ENCODE data around the gene CEP68.

Gene CEP68

DNA sequence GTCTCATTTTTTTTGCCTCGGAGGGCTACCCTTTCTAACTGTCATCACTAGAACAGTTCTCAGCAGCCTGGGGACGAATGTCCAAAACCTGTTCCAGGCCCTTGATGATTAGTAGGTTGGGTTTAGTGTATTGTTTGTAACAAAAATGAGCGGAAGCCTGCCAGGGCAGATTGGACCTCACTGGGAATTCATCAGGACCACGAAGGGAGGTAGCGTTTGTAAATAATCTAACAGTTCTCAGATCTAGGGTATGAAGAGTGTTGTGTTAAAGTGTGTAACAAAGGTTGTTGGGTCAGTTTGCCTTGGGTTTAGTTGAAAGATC is 799 bp downstream of the CEP68 start:
- no peak for DNase-seq (ENCODE audit: low read depth)

DNA sequence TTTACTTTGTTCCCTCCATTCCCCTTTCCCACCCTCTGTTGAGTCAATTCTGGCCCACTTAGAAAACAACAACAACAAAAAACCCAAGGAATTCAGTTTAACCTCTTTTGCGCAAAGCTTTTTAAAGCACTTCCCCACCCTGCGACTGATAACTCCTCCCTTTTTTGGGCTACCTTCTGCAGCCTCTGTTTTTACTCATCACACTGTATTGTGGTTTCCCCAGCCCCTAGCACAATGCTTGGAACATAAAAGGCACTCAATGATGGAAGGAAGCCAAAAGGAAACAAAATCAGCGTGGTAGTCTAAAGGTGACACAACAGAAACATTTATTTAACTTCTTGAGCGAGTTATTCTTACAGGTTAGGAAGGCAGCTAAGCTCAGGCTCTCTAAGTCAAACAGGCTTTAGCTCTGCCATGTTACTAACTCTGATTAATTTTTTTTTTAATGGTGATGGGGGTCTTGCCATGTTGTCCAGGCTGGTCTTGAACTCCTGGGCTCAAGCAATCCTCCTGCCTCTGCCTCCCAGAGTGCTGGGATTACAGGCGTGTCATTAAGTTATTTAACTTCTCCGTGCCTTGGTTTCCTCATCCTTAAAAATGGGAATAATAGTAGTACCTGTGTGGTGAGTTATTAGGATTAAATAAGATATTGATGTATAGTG is 1.3 kb downstream of the CEP68 start:
- DNase-seq (ENCODE audit: low read depth) = peak; percentile 37

DNA sequence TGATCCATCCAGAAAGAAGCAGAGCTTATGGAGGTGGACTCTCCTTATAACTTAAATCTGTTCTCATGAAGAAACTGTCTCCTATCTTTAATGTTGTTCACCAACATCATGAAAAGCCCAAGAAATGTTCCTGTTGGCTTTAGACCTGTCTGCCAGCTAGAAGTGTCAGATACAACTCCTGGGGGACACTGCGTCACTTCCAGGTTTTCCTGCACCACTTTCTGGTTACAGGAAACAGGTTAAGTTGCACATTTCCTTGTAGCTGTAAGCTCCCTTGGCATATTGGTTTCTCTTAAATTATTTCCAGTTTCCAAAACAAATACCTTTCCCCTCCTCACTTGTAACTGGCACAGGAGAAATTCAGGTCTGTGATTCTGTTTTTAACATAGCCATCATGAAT is 2.9 kb downstream of the CEP68 start:
- DNase-seq (ENCODE audit: low read depth) = no peak

DNA sequence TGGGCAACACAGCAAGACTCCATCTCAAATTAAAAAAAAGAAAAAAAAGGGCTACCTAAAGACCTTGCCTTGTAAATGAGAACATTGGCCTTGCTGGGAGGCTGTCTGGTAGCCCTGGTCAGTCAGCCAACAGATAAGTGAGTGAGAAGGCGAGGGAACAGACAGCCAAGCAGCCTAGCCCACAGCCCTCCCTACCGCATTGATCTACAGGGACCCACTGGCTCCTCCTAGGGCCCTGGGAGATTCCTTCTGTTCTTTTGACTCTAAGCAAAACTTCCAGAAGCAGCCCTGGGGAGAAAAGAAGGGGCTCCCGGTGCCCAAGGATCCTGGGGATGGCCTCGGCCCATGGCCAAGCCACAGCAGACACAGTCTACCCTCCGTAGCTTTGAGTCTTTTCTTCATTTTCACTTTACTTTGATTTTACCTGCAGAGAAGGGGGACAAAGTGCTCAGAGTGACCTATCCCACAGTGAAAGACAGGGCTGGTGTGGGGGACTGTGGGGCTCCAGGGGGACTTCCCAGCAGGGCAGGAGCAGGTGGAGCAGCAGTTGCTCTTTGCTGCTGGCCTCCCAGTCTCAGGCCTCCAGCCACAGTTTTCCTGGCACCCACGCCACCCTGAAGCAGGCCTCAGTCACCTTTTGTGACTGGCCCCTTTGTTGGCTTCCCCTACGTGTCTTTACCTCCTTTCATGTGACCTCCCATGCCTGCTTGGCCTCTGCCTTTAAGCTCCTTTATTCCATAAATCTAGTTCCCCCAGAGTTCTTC is 5.1 kb downstream of the CEP68 start:
- DNase-seq (ENCODE audit: low read depth) = no peak

DNA sequence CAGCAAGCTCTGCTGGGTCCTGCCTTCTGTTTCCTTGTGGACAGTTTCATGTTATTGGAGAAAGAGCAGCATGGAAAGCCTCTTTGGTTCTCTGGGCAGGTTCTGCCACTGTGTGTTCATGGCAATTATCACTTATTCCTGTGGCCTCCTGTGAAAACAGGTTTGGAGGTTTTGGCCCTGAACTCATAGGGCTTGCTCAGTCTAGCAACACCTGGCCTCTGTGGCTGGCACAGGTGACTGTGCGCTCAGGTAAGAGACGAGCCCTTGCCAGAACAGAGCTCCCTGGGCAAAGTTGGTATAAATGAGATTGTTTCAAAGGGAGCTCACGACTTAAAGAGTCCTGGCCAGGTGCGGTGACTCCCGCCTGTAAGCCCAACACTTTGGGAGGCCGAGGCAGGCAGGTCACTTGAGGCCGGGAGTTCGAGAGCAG is 5.7 kb downstream of the CEP68 start:
- no peak for DNase-seq (ENCODE audit: low read depth)

DNA sequence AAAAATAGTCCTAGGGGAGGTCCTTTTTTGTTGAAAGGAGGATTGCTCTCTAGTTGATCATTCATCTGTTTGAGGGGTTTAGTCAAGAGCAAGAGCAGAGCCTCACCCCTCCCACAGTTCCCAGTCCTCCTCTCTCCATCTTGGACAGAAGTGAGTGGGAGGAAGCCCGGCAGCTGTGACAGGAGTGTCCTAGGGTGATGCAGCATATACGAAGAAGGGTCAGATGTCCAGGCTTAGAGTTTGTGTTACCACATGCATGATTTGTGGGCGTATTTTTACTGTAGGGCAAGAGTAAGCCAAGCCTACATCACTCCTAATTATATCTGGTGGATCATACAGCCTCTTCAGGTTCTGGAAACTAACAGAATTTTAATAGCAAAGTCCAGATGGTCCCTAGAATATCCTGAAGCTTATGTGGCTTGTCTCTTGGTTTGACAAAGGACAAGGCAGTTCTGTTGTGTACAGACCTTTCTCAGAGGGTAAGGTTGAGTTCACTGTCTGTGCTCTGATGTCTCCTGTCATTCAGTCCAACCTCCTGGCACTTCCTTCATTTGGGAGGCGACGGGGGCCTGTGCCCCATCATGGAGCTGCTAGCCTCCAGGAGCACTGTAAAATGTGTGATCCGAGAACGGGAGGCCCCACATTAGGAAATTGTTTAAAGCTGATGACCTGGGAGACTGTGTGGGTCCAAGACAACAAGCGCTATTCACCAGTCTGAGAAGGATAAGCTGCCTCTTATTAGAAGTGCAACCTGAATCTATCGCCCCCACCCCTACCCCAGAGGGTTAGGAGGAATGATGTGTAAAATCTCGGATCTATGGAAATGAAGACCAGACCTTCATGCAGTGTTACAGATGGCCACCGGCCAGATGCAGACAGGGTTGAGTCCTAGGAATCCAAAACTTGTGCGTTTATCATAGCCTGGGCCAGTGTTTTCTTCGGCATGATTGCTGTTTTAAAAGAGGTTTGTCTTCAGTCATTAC is 6.9 kb downstream of the CEP68 start:
- DNase-seq (ENCODE audit: low read depth) = no peak

DNA sequence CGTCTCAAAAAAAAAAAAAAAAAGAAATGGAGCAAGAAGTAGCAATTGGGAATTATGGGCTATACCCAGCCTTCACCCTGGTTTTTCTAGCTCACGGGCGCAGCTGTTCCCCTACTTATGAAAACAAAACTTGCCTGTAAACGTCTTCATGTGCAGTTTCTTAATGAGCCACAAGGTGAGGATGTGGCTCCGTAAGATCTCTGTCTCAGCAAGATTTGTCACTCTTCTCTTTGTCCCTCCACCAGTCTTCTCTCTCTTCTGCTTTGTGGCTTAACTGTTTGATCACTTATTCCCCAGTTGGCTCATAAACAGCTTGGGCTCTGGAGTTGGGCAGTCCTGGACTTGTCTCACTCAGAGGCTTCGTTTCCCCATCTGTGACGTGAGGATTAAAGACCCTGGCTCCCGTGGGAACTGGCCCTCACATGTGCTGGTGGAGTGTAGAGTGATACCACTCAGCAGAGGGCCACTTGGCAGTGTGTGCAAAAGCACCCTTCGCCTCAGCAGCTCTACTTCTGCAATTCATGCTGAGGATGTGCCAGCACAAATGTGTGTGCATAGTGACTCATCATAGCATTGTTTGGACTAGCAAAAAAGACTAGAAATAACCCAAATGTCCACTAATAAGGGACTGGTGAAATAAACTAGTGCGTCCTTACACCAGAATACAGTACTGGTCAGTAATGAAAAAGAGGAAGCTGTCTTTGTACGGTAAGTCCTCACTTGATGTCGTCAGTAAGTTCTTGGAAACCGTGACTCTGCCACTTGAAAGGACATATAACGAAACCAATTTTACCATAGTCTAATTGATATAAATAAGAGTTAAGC is 8.7 kb downstream of the CEP68 start:
- no peak for DNase-seq (ENCODE audit: low read depth)

DNA sequence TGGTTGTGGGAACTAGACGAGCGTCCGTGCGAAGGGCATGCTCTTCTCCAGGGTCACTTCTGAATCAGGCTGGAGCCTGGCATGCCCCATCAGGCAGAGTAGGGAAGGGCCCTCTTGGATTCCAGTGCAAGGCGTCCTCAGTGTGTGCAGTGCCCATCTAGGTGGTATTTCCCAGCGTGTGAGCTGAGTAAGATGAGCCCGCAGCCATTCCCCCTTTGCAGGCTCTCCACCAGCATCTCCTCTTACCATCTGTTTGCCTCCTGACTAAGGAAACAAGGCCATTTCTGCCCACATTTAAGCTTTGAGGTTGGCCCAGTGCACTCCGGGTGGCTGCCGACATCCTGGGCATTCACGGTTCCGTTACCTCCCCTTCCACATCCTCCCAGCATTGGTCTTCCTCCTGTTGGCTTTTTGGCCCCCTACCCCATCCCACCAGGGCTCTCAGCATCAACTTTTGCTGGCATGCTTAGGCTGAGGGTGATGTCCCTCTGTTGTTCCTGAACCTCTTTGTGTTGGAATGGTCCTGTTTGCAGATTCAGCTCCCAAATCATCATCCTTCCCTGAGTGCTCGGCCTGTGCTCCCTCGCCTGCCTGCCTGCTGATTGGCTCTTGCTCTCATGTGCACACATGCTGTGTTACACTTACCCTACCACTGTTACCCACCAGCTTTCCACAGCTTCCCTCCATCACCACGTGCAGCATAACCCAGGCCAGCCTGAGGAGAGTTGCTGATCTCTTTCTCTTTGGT is 11.8 kb downstream of the CEP68 start:
- no peak for DNase-seq (ENCODE audit: low read depth)

DNA sequence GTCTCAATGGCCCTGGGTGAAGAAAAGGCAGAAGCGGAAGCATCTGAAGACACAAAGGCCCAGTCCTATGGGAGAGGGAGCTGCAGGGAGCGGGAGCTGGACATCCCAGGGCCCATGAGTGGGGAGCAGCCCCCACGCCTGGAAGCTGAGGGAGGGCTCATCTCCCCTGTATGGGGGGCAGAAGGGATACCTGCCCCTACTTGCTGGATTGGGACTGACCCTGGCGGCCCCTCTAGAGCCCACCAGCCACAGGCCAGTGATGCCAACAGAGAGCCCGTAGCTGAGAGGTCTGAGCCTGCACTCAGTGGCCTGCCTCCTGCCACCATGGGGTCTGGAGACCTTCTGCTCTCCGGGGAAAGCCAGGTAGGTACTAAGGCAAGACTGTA is 13.2 kb downstream of the CEP68 start:
- no peak for DNase-seq (ENCODE audit: low read depth)

DNA sequence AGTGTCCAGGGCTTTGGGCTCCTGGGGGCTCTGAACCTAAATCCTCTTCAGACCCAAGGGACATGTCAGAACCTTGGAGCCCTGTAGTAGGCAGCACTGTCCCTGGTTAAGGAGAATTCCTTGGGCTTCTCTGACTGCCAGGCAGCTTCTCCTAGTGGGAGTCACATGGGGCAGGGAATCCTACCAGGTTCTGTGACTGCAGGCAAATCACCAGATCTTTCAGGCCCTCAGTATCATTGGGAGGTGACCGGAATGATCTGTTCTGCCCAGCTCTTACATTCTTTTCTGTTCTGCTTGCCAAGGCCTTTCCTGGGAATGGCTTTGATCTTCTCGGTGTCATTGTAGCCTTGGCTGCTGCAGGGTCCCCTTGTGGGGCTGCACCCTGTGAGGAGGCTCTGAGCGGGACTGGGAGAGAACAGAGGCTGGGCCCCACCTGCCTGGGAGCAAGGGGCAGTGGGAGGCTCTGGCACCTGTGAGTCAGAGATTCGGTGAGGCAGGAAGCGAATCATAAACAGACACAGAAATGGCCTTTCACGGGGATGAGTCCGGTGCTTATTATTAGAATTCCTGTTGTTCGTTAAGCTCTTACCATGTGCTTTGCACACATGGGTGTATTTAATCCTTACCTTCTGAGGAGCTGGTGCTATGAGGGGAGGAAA is 14.1 kb downstream of the CEP68 start:
- no peak for DNase-seq (ENCODE audit: low read depth)

DNA sequence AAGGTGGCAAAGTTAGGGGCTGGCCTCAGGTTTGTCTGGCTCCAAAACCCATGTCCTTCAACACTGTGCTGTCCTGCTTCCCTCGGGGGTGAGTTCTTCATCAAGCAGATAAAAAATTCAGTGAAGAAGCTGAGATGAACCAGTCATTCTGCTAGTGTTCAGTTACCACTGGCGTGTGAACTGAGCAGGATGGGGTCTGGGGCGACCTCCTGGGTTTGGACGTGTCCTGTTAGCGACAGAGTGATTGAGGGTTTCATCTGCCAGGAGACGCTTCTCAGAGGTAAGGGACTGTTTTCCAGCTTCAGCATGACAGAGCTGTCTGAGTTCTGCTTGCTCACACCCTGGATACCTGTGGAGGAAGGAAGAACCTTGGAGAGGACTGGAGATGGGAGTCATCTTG is 14.6 kb downstream of the CEP68 start:
- no peak for DNase-seq (ENCODE audit: low read depth)

DNA sequence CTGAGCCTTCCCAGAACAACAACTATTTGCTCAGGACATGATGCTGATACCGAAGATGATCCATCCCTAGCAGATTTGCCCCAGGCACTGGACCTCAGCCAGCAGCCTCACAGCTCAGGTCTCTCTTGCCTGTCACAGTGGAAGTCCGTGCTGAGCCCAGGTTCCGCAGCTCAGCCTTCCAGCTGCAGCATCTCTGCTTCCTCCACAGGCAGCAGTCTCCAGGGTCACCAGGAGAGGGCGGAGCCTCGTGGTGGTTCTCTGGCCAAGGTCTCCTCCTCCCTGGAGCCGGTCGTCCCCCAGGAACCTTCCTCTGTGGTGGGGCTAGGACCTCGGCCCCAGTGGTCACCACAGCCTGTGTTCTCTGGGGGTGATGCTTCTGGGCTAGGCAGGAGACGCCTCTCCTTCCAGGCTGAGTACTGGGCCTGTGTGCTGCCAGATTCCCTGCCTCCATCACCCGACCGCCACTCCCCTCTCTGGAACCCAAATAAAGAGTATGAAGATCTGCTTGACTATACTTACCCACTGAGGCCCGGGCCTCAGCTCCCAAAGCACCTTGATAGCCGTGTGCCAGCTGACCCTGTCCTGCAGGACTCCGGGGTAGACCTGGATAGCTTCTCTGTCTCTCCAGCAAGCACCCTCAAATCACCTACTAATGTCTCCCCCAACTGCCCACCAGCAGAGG is 15.4 kb downstream of the CEP68 start:
- DNase-seq (ENCODE audit: low read depth) = no peak

DNA sequence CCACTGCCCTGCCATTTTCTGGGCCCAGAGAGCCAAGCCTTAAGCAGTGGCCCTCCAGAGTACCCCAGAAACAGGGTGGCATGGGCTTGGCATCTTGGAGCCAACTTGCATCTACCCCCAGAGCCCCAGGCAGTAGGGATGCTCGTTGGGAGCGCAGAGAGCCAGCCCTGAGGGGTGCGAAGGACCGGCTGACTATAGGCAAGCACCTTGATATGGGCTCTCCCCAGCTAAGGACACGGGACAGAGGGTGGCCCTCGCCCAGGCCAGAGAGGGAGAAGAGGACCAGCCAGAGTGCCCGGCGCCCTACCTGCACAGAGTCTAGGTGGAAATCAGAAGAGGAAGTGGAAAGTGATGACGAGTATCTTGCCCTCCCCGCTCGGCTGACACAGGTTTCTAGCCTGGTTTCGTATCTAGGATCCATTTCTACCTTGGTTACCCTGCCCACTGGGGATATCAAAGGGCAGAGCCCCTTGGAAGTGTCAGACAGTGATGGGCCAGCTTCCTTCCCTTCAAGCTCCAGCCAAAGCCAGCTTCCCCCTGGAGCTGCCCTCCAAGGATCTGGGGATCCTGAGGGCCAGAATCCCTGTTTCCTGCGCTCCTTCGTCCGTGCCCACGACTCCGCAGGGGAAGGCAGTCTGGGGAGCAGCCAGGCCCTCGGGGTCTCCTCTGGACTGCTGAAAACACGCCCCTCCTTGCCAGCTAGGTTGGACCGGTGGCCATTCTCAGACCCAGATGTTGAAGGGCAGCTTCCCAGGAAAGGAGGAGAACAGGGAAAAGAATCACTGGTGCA is 16.2 kb downstream of the CEP68 start:
- DNase-seq (ENCODE audit: low read depth) = no peak

DNA sequence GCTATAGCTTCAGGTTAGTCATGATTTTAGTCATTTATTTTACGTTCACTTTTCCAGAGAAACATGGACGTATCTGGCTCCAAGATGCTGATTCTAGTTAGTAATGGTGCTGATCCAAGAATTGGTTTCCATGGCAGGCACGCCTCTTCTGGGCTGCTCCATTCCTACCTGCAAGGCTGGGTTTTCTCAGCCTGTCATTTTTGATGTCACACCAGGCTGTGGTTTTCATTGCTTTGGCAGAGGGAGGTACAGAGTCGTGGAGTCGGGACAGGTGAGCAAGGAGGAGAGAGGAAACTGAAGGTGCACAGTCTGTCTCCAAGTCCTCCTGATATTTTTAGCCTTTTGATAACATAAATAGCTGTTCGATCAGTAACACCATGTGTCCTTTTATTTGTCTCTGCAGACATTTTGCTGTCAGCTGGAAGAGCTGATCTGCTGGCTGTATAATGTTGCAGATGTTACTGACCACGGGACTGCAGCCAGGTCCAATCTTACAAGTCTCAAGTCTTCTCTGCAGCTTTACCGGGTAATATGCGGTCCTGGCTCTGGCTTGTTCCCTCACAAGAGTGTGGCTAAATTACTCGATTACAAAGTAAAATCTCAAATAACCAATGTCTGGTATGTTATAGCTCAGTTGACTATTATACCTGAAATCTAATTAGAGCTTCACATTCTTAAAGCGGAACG is 17.8 kb downstream of the CEP68 start:
- no peak for DNase-seq (ENCODE audit: low read depth)

DNA sequence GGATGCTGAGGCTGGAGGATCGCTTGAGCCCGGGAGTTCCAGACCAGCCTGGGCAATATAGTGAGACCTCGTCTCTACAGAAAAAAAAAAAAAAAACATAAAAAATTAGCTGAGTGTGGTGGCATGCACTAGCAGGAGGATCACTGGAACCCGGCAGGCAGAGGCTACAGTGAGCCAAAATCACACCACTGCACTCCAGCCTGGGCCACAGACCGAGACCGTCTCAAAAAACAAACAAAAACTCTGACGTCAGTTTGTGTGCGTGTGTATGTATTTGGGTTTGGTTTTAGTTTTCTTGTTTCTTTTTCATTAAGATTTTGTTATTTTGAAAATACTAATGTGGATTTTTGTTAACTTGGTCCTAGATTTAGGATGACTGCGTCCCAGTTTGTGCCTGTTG is 19.0 kb downstream of the CEP68 start:
- DNase-seq (ENCODE audit: low read depth) = no peak

DNA sequence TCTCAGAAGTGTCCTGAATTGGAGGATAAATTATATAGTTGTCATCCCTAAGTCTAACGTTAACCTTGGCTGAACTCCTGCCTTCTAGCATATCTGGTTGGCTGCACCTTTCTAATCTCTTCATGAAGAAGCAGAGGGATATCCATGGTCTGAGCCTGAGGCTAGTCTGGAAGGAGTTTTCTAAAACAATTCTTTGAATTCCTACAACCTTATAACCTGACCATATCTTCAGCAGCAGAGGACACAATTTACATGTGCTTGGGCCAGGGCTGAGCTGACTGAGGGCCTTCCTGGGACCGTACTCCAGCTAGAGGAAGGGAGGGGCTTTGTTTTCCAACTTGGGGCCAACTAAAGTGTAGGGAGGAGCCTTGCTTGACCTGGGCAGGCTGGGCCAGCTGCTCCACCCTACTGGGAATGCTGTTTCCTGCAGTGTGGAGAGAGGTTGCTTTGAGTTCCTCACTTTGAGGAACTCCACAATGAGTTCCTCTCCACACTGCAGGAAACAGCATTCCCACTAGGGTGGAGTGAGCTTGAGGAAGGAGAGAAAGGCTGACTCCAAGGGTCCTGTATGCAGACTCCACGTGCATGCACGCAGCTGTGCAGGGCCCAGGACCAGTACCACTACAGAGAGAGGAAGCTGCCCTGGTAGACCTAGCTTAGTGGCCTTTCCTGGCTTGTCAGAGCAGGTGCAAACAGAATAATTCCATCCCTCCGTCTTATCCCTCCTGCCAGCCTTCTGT is 19.6 kb downstream of the CEP68 start:
- DNase-seq (ENCODE audit: low read depth) = no peak

DNA sequence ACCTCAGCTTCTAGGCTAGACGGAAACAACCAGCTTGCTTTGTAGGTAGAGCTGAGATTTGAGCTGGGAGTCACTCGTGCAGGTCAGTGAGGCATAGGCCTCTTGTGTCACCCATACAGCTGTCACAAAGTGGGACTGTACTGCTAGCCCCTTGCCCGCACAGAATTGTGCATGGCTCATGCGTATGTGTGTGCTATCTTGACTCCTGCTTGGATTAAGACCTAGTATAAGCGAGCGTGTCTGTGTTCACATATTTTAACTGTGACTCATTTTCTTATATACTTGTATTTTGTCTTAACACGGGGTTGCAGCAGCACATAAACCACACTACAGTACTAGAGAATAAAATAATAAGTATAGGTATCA is 20.1 kb downstream of the CEP68 start:
- DNase-seq (ENCODE audit: low read depth) = no peak

DNA sequence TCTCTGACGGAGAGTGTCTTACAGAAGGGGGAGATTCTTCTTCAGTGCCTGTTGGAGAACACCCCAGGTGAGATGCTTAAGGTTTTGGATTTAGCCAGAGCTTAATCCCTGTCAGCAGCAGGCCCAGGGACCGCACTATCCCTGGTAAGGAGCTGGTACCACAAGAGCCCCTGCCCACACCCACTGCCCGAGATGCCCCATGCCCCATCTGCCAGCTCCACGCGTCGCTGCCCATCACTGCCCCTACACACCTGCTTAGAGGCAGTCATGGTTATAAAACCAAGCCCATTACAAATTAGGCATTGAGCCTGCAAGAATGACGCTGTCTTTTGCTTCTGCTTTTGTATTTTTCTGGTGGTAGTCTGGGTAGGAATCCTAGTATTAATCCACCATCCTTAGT is 21.7 kb downstream of the CEP68 start:
- DNase-seq (ENCODE audit: low read depth) = no peak

Data from activated T-helper 1 cell treated with Interleukin-2 at 50 U/mL for 16 hours (primary cell).